ENCODE measurements around the gene SNRNP35.

GRCh38 chr12:123450636-123451035 is 7.3 kb upstream of the SNRNP35 start:
- TF ChIP-seq CTCF (IDR thresholded peaks at IDR 0.05) (no peak), POLR2A (IDR thresholded peaks at IDR 0.05) (no peak), EP300 (IDR thresholded peaks at IDR 0.05) (no peak)
